KOPT-K1 (cell line): ENCODE measurements around the gene TFB2M.

Source experiments
- H3K27ac ChIP-seq: fragments of 200-600 bp; sonication (generic); 2 replicates; pipeline ENCODE4 v1.5.1; 2016; ENCODE audit warnings: antibody characterized with exemption, mild to moderate bottlenecking, low read depth, low read length; ENCODE audit not compliant: poor library complexity, severe bottlenecking
- H3K36me3 ChIP-seq: fragments of 200-600 bp; sonication (generic); 2 replicates; pipeline ENCODE4 v1.5.1; 2017; ENCODE audit warnings: antibody characterized with exemption, mild to moderate bottlenecking, low read length, moderate library complexity; ENCODE audit not compliant: insufficient read depth
- H3K9me3 ChIP-seq: fragments of 200-600 bp; sonication (generic); 2 replicates; pipeline ENCODE4 v1.5.1; 2017; ENCODE audit warnings: antibody characterized with exemption, low read length, mild to moderate bottlenecking; ENCODE audit not compliant: insufficient read depth, poor library complexity, severe bottlenecking

TFB2M gene

DNA sequence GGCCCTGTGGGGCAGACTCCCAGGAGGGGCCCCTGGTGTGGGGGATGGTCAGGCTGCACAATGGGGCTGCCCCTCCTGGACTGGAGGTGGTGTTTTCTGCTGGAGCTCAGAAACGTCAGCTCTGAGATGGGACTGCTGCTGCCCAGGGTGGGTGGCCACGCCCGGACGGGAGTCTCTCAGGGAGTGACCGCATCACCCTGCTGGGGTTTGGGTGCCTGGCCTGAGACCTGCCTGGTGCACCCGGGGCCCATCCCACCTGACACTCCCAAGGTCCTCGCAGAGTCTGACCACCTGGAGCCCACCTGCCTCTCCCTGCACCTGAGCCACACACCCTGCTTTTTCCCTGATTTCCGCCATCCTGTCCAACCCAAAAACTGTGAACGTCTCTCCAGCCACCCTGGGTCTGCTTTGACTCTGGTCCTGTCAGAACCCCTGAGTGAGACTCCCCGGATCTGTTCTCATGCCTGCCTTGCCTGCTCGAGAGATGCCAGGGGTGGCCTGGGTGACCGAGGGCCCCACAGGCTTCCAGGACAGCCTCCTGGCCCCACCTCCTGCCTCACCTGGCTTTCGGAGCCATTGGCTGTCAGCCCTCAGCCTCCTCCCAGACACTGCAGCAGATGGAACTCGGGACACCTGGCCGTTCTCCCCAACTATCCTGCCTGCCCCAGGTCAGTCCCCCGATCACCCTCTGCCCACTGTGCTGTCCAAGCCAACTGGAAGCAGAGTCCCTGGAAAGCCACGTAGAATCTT is 47.4 kb downstream of the TFB2M start:
- Histone ChIP-seq H3K27ac (no peak overlapping the region), H3K9me3 (peaks cover 74% of the 10 kb centered on the region), H3K36me3 (no peaks in the 10 kb centered on the region)

DNA sequence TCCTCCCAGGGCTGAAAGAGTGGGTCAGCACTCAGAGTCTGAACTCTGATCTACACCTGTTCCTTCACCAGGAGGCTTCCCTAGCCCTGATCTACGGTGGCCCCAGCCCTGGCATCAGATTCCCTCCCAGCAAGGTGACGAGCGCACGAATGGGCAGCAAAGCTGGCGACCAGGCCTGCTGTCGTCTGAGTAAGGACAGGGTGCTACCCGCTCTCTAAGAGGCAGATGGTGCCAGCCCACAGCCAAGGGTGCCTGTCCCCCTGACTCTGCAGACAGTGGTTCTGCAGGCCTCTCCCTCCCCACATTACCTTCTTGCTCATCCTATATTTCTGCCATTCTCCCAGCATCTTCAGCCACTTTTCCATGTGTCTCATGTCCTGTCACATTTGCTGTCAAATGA is 48.7 kb downstream of the TFB2M start:
- Histone ChIP-seq H3K27ac (no peak overlapping the region), H3K36me3 (no peaks in the 10 kb centered on the region), H3K9me3 (peaks cover 65% of the 10 kb centered on the region)

DNA sequence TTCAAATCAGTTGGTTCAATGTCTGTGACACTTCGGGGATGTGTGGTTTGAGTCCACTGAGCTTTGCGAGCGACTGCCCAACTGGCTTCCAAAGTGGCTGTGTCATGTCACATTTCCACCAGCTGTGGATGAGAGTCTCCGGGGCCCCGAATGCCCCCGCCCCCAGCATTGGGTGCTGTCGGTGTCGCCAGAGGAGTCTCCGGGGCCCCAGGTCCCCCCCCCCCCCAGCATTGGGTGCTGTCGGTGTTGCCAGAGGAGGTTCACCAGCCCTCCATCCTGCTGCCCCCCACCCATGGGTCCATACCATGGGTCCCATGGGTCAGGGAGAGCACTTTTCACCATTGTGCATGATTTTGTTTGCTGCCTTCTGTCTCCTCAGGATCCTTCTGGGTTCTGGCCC is 49.9 kb downstream of the TFB2M start:
- H3K9me3 ChIP-seq, result peaks cover 59% of the 10 kb centered on the region
- no peak overlapping the region for H3K27ac ChIP-seq
- no peaks in the 10 kb centered on the region for H3K36me3 ChIP-seq

DNA sequence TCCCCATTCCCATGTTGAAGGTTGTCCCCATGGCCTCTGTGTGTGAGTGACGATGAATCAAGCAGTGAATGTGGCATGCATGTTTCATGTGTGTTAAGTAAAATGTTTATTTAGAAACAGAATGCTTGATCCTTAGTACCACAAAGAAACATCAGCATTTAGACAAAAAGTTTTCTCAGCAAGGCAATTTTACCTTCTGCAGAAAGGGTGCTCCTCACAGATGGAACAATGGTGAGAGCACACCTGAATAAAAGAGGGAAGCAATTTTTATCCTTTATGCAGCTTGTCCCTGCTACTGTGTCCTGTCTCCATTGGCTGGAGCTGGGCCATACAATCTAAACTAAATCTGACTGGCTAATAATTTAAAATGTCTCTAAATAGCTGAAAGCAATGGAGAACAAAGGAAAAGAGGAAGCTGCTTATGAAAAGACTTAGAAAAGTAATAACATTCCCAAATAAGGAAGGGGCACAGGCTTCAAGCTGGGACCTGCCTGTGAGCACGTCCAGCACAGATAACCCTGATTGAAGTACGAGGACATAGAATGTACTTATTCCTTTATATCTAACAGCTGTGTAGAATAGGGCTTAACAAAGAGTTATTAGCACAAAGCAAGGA is 50.6 kb downstream of the TFB2M start:
- peaks cover 58% of the 10 kb centered on the region for H3K9me3 ChIP-seq
- H3K27ac ChIP-seq, result no peak overlapping the region
- H3K36me3 ChIP-seq, result no peaks in the 10 kb centered on the region

DNA sequence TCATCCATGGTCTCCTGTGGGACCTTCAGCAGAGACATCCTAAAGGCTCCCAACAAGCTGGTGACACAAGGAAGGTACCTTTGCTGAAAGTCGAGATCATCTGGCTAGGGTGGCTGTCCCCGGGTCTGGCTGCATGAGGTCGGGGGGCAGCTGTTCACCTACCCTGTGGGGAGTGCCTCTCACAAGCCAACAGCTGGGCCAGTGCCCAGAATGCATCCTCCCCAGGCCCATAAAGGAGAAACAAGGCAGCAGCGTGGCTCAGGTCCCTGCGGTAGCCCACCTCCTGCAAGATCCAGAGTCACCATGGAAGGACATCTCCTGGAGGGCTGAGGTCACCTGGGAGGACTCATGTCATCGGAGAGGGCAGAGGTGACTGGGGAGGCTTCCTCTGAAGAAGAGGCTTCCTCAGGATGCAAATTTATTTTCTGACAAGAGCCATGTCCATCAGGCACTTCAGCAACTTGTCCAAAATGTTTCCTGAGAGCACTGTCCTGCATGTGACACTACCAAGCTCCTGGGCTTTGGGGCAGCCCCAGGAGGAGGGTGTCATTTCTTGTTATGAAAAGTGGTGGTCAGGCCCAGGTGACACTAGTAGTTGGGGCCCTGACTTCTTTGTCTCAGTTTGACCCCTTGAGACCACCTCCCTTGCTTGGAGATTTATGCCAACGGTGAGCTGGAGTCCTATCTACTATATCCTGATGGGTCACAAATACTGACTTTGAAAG is 52.3 kb downstream of the TFB2M start:
- Histone ChIP-seq H3K36me3 (no peaks in the 10 kb centered on the region), H3K9me3 (peaks cover 41% of the 10 kb centered on the region), H3K27ac (no peak overlapping the region)

DNA sequence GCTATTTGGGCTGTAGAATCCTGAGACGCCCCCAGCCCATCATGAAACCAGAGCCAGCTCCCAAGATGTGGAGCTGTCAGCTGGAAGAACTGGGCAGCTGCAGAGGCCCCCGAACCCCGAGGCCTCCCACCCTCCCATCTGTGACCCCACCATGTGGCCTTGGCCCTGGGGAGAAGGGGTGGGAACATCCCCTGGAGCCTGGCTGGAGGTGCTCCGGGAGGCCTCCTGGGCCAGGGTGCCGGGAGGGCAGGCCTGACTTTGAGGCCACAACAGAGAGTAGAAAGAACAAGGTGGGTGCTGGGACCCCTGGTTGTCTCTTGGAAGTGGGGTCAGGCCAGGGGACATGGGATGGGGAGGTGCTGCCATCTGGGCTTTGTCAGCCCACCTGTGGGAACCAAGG is 53.0 kb downstream of the TFB2M start:
- H3K27ac ChIP-seq, result no peak overlapping the region
- peaks cover 40% of the 10 kb centered on the region for H3K9me3 ChIP-seq
- no peaks in the 10 kb centered on the region for H3K36me3 ChIP-seq

DNA sequence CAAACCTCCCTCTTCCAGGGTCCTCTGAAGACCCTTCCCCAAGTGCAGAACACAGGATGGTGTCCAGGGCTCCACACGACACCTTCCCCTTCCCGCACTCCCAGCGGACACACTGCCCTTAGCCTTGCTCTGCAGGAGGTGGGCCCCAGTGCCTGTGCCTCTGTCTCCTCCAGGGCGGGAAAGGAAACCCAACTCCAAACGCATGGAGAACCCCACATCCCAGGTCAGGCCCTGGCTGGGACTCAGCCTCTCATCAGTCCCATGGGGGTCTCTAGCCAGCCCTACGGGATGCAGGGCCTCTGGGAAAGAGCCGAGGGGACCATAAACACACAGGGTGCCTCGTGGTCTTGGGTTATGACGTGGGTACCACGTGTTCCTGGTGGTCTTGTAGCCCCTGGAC is 53.4 kb downstream of the TFB2M start:
- H3K27ac ChIP-seq, result no peak overlapping the region
- peaks cover 40% of the 10 kb centered on the region for H3K9me3 ChIP-seq
- H3K36me3 ChIP-seq, result no peaks in the 10 kb centered on the region

DNA sequence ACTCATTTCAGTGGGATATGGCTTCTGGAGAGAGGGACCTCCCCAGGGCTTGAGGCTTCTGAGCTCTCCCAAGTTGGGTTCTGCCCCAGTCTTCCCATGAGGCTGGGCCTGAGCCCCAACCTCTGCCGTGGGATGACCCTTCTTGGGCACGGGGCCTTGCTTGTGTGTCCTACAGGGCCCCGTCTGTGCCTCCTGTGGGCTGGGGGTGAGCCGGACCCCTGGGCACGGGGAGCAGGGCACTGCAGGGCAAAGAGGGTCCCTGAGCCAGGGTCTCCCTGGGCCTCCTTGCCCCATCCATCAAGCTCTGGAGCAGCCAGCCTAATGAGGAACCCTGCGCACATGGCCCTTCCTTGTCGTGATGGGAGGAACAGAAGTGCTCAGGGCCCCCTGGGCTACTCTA is 53.8 kb downstream of the TFB2M start:
- Histone ChIP-seq H3K36me3 (no peaks in the 10 kb centered on the region), H3K9me3 (peaks cover 38% of the 10 kb centered on the region), H3K27ac (no peak overlapping the region)

DNA sequence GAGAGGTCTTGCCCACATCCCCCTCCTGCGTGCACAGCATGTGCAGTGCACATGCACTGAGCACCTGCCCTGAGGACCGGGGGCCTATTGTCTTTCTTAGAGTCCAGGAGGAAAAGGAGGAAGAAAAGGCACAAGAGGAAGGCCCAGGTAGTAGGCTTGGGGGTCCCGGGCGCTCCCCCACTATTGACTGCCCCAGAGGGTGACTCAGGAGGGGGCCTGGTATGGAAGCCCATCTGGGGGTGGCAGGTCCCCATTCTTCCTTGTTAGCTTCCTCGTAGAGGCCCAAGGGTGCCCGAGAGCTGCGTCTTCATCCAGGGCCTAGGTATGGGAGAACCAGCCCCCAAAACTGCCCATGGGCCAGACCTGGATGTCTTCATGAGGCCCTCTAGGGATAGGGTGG is 54.9 kb downstream of the TFB2M start:
- H3K9me3 ChIP-seq, result peaks cover 28% of the 10 kb centered on the region
- H3K36me3 ChIP-seq, result no peaks in the 10 kb centered on the region
- H3K27ac ChIP-seq, result no peak overlapping the region

DNA sequence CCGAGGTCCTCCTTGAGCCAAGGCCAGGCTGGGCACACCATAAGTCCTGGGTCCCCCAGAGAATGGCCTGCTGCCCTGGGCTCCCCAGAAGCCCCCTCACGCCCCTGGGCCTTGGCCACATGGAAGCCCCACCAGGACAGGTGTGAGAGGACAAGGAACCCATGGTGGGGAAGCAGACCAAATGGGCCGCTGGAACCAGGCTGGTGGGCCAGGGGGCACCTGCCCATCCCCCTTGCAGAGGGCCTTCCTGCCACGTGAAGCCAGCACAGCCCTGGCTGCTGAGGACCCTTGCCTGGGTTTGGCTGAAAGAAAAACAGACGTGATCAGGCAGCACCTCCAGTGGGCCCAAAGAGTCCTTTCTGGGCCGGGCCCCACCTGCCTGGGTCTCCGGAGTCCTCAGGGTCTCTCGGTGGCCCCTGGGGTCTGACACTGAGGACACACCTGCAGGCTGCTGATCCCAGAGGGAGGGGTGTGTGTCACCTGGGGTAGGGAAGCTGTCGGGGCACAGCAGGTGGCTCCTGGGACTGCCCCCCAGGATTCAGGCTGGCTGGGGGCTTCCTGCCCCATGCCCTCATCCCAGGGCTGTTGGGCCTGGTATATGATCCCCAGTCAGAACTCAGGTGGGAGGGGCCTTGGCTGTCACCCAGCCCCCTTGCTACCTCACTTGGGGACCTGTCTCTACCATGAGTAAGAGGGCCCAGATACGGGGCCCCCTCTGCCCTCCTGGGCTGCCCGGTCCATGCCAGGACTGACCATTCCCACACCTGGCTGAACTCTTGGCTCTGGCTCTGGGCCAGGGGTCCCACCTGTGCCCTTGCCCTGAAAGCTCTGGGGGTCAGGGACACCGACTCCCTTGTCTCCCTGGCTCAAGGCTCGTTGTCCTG is 55.7 kb downstream of the TFB2M start:
- Histone ChIP-seq H3K9me3 (peaks cover 20% of the 10 kb centered on the region), H3K27ac (no peak overlapping the region), H3K36me3 (peaks cover 3% of the 10 kb centered on the region; the same call in 1 of the 2 replicates)

DNA sequence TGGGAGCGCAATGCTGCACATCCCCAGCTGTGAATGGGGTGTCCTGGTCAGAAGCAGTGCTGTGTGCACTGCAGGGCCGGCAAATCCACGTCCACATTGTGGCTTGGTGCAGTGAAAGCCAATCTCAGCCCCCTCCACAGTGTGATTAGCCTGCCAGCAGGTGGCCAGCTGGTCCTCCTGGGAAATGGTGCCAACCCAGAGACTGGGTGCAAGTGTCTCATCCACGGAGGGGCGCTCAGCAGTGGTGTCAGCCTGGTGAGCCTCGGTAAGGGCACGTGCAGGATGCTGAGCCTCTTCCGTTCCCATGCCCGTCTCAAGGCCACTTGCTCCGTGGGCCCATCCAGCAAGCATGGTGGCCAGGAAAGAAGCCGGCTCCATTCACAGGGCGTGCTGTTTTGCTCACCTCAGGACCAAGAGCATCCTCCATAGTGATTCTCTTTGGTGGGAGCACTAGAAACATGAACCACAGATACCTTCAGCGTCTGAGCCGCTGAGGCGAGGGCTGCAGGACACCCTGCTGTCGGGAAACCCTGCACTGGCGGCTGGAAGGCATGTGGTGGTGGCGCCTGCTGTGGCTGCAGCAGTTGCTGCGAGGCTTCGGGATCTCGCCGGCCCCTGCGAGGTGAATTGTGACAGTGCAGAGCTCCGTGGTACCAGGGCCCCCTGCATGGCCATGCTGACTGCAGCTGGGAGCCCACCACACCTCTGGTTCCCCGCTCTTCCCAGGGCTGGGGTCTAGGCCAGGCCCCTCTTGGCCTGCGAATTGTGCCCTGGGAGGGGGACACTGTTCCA is 57.0 kb downstream of the TFB2M start:
- peaks cover 16% of the 10 kb centered on the region for H3K36me3 ChIP-seq
- no peak overlapping the region for H3K27ac ChIP-seq
- H3K9me3 ChIP-seq, result peaks cover 7% of the 10 kb centered on the region

DNA sequence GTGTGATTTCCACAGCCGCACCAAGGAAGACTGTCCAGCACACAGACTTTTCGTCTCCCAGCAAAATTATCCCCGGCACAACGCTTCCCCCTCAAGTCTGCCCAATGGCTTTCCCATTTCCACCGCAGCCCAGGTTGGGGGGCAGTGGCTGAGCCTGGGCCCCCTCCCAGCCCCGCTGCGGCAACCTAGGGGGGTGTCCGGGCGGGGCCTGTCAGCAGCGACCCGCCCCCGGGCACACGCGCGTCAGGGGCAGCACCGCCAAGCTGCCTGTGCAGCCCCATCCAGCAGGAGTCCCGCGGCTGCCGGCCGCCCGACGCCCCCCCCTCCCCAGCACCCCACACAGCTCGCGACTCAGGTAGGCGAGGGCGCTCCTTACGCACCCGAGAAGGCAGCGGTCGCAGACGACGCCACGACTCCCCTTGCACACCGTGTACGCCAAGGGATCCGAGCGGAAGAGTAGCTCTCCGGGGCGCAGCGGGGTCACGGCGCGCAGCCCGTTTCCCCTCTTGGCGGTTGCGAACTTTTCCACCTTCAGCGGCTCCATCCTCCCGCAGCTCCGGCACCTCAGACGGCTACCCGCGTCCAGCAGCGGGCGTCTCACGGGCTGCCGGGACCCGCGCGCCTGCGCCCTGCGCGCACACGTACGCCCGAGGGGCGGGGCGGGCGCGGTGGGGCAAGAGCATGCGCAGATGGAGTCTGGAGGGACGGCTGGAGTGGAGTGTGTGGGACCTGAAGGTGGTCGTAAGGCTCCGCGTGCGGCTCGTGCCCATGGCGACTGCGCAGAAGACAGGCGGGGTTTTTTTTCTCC is 59.2 kb downstream of the TFB2M start, which contains the start of gene SMYD3:
SMYD3 (minus strand) TSS at position 606 of the 808 bp plus-strand sequence.
- Histone ChIP-seq H3K9me3 (no peaks in the 10 kb centered on the region), H3K36me3 (peaks cover 34% of the 10 kb centered on the region), H3K27ac (peak within 1 kb of the TSS; percentile 57)

DNA sequence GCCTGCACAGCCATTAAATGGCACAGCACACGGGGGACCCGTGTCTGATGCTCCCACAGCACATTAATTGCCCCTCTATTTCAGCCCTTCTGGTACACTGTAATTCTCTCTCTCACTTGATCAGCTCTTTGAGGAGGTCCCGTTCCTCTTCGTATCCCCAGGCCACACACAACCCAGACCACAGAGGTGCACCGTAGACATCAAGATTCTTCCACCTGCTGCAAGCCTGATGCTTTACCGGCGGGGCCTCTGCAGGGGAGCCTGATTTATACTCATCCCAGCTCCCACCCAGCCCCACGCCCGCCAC is 59.7 kb downstream of the TFB2M start:
- Histone ChIP-seq H3K36me3 (peaks cover 40% of the 10 kb centered on the region), H3K27ac (peak overlapping the region; percentile 57), H3K9me3 (no peaks in the 10 kb centered on the region)

DNA sequence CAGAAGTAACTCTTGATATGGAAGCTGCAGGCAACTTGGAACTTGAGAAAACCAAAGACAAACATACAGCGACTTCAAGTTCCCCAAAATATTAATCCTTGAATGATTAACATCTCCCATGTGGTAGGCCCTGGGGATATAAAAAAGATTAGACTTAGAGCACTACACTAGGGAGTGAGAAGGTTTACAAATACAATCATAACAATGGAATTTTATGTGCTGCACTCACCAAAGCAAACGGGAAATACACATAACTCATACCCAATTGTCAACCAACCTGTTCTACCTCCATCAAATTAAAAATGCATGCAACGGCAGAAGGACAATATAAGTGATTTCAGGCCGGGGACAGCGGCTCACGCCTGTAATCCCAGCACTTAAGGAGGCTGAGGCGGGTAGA is 62.7 kb downstream of the TFB2M start:
- H3K36me3 ChIP-seq, result peaks cover 54% of the 10 kb centered on the region
- H3K9me3 ChIP-seq, result no peaks in the 10 kb centered on the region
- no peak overlapping the region for H3K27ac ChIP-seq
